ENCODE results near the gene TERB1.
"Not testable (repeated sequence)": the region's sequence is repeated elsewhere in the genome, so short reads cannot be mapped to it uniquely, and the experiment has no call there.

The TERB1 gene

DNA sequence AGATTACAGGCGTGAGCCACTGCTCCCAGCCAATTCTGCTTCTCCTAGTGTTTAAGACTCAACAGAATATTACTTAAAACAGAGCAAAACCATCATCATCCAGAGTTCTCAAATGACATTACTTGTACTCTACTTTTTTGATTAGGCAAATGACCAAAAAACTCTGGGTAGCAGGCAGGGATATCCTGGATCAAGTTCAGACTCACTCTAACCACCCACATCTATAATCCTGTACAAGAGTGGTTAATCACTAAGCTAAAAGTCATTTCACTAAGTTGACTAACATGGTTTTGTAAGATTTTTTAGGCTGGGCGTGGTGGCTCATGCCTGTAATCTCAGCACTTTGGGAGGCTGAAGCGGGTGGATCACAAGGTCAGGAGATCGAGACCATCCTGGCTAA is 22.6 kb upstream of the TERB1 start:
- no peak for DNase-seq

DNA sequence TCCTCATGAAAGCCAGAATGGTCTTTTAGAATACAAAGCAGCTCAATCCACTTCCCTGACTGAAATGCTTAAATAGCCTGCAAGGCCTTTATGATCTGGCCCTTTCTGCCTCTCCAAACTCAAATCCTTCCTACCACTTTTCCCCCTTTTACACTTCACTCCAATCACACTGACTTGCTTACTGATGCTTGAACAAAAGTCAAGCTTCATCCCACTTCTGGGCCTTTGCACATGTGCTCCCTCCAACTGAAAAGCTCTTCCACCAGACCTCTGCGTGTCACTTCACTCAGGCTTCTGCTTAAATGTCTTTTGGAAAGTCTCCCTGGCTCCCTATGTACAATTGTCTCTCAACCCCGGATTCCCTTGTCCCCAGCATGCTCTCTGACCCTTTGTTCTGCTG is 13.3 kb upstream of the TERB1 start:
- DNase-seq: no peak

DNA sequence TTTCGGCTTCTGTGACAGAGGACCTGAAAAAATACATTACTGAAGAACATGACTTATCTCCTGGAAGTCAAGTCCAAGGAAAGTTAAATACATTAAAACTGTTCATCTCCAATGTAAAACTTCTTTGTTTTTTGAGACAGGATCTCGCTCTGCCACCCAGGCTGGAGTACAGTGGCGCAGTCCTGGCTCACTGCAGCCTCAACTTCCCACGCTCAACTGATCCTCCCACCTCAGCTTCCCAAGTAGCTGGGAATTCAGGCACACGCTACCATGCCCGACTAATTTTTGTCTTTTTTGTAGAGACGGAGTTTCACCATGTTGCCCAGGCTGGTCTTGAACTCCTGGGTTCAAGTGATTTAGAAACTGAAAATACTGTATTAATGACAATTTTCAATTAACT is 9.7 kb upstream of the TERB1 start:
- DNase-seq: no peak

DNA sequence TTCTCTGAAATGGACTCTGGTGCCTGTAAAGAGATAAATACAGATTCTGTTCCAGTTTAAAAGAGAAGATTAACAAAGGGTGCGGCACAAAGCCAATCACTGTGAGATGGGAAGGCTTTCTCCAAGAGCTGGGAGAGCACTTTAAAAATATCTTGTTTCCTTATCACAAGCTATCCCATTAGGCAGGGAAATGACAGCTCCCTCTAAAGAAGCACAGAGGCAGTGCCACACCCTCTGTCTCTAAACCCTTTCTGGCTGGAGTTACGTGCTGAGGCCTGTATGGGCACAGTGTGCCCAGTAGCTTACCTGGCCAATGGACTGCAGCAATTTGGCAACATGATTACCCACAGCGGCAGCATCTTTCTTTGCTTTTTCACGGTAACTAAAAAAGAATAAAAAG is 9.0 kb upstream of the TERB1 start:
- no peak for DNase-seq

DNA sequence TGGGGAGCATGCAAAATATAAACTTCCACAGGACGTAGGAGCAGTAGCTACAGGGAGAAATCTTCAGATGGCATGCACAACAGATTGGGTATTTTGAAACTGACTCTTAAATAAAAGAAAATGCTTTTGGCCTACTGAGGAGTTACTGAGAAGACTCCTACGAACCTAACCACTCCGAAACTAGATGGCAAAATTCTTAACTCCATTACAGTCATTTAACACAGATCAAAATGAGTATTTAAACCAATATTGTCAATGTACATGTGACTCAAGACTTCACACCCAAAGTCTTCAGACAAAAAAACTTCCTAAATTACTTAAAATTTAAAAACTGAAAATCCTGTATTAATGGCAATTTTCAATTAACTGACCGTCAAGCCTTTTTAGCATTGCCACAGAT is 8.4 kb upstream of the TERB1 start:
- DNase-seq: no peak

DNA sequence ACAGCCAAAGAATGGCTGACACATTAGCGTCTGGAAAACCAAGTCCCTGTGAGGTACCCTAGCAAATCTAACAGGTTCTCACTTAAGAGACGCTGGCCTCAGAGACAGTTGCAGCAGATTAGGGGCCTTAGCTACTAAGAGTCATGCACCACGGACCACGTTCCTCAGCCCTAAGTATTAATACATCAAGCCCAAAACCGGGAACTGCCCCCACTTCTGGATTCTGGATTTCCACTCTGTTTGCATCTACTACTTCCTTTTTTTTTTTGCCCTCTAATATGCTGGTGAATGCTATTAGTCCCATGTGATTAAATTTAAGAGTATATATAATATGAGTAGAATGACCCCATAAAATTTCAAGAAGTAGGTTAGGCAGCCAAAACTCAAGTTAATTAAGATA is 775 bp upstream of the TERB1 start:
- no peak for DNase-seq

DNA sequence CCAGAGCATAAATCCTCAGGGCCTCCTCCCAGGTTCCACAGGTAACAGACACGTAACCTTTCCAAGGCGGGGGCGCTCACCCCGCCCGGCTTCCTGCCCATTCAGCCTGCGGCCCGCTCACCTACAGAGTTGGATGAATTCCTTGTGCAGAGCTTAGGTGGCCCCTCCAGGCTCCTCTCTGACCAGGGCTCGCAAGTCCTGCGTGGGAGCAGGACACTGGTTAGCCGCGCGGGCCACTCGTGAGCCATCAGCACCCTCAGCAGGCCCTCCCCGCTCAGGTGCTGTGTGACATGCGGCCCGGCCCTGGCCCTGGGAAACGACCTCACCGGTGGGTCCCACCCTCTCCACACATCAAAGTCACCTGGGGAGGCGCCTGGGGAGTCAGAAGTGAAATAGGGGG is 528 bp downstream of the TERB1 start:
- no peak for DNase-seq

DNA sequence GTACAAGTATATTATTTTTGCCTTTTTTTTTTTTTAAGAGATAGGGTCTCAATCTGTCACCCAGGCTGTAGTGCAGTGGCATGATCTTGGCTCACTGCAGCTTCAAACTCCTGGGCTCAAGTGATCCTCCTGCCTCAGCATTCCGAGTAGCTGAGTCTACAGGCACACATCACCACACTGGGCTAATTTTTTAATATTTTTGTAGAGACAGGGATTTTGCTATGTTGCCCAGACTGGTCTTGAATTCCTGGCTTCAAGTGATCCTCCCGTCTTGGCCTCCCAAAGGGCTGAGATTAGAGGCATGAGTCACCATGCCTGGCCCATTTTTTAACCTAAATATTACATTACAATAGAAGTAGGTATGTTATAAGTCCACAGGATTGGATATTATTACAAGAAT is 3.2 kb downstream of the TERB1 start:
- DNase-seq: no peak

DNA sequence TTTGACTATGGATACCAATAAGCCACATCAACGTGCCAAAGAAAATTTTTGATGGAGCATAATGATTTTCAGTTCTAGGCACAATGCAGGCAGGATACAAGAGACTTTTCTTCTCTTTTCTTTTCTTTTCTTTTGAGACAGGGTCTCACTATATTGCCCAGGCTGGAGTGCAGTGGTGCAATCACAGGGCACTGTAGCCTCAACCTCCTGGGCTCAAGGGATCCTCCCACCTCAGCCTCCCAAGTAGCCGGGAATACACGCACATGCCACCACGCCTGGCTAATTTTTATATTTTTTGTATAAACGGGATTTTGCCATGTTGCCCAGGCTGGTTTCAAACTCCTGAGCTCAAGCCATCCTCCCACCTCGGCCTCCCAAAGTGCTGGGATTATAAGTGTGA is 7.4 kb downstream of the TERB1 start:
- DNase-seq: not testable (repeated sequence)

DNA sequence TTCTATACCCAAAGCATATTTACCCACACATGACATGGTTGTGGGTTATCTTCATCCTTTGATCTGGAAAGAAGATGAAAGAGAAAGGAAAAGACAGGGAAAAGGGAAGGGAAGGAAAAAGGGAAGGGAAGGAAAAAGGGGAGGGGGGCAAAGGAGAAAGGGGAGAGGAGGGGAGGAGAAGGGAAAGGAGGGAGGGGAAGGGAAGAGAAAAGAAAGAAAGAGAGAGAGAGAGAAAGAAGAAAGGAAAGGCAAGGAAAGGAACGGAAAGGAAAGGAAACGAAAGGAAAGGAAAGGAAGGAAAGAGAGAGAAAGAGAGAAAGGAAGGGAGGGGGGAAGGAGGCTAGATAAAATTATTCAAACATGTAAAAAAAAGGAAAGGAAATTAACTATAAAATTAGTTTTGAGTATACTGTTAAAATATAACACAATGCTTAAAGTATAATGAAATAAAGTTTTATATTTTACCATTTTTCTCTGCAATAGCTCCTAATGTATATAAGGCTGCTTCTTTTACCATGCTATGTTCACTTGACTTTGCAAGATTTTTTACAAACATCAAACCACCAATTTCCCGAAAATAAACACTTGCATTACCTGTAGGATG is 11.2 kb downstream of the TERB1 start:
- DNase-seq: no peak

DNA sequence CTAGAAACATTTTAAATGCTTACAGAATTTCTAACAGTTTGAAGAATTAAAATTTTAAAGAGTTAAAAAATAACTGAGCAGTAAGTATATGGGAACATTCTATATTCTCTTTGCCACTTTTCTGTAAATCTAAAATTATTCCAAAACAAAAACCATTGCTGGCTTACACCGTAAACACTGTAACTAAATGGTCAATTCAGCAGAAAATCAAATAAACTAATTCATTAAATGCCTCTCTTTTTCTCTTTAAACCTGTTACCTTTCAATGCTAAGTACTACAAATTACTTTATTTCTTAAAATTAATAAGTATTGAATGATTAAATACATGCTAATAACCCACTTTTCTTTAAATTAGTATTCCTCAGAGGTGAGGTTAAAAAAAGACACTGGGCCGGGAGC is 14.0 kb downstream of the TERB1 start:
- DNase-seq: no peak

DNA sequence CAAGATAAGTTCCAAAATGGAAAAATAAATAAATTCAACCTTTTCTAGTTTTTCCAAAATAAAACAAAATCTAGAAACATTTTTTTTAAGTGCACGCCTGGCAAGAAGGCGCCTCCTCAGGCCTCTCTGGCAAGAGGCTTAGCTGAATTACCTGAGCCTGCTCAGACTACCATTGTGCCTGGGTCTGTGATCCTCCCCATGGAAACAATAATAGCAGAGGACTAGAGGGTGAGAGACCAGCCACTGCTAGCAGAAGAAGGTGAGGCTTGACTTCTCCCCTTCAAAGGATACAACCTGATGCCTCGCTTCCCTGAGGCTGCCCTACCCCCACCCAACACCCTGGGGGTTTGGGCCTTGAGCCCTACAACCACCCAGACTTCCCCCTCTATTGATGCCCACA is 14.8 kb downstream of the TERB1 start:
- DNase-seq: no peak

DNA sequence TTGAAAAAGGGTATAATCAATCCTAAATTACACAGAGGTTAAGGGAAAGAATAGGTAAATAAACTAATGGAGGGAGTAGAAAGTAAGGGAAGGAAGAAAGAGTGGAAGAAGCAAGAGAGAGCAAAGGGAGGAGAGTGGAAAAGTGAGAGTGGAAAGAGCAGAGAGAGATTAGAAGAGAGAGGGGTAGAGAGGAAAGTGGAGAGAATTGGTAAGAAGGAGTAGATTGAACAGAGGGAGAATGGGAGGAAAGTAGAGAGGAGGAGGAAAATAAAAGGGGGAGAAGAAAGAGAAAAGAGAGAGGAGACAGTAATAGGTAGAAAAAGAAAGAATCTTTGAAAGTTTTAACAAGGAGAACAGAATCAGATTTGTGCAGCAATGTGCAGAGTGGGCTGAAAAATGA is 24.9 kb downstream of the TERB1 start:
- no peak for DNase-seq

DNA sequence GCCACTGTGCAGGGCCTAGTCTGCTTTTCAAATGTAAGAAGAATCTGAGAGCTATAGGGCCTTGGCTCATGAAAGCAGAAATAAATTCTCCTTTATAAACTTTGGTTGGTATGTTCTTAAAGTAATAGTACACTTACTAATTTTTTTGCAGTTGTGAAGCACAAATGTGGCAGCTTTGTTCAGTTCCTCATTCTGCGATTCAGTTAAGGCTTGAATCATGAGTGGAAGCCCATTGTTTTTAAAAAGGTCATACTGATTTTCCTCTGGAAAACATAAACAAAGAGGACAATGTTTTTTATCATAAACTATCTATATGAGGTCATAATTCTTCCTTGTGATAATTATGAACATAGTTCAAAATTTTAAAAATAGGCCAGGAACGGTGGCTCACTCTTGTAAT is 26.4 kb downstream of the TERB1 start:
- no peak for DNase-seq

DNA sequence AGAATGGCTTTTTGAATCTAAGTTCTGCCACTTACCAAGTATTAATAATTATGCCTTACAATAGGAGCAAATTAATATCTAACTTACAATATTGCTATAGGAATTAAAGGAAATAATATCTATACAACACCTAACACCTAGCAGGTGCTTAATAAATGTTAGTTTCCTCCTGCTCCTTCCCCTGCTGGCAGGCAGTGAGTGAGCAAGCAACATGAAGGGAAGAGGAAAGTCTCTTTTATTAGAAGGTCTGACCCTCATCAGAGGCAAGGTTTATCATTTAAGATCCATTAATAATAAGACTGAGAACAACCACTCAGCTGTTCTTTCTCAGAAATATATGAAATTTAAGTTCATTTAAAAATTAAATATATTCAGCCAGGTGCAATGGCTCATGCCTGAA is 43.3 kb downstream of the TERB1 start:
- DNase-seq: no peak

DNA sequence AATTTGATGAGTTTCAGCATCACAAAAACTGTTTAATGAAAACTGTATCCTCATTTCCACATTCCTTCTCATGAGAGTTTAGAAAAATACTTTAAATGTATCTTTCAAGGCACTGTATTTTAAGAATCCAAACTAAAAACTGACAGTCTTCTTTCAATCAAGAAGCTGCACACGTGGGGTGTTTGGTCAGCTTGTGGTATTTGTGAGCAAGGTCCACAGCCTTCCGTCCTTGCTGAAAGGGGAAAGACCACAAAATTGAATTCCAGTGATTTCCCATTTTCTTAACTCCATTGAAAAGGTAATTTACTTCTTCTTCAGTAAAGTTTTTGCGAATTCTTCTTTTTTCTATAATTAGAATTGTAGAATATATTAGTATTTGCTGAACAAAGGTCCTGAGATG is 46.6 kb downstream of the TERB1 start:
- no peak for DNase-seq

DNA sequence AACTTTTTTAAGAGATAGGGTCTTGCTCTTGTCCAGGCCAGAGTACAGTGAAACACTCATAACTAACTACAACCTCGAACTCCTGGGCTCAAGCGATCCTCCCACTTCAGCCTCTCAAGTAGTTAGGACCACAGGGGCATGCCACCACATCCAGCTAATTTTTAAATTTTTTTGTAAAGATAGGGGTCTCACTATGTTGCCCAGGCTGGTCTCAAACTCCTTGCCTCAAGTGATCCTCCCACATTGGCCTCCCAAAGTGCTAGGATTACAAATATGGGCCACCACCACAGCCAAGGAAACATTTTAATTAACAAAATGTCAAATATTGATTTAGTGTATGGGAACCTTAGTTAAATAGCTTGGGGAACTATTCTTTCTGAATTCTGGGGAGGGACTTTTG is 47.2 kb downstream of the TERB1 start:
- DNase-seq: no peak

DNA sequence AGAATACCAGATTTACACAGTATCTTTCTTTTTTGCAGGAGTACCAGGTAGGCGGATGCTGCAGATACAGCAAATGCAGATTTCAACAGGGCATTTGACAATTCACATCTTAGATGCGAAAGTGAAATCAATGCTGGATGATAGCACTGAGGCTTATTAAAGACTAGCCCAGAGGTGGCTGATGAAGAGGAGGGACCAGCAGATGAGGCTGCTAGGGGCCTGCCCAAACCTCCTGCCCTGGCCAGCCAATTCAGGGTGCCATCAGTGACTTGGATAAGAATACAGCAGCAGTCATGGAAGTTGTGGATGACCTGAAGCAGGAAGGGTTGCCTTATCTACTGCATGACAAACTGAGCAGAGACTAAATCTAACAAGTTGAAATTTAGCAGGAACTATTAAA is 48.4 kb downstream of the TERB1 start:
- no peak for DNase-seq

DNA sequence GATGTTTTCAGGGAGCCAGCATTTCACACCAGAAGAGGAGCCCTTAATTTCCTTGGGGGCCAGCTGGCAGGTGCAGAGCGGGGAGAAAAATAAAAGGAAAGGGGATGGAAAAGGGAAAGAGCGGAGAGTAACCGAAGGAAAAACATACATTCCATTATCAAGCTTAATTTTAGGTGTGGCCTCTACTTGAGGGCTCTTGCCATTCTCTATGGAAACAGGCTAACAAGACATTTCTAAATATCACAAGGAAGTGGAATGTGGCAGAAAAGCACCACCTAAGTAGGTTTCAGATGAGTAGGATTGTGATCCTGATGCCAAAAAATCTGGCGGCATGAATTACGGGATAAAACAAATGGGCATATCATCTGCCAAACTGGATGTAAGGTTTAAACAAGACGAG is 49.0 kb downstream of the TERB1 start:
- no peak for DNase-seq

DNA sequence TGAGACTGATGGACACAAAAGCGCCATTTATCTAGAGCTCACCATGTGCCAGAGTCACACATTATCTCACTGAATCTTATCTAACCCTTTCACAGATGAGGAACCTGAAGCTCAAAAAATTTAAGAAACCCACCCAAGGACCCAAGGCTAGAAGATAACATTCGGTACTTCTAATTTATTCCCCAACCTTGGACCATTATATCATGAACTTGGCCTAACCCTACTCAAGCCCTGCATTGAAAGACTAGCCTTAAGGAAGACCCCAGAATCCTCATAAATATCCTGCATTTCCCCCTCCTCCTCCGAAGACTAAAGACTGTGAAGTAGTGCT is 49.4 kb downstream of the TERB1 start:
- DNase-seq: no peak

DNA sequence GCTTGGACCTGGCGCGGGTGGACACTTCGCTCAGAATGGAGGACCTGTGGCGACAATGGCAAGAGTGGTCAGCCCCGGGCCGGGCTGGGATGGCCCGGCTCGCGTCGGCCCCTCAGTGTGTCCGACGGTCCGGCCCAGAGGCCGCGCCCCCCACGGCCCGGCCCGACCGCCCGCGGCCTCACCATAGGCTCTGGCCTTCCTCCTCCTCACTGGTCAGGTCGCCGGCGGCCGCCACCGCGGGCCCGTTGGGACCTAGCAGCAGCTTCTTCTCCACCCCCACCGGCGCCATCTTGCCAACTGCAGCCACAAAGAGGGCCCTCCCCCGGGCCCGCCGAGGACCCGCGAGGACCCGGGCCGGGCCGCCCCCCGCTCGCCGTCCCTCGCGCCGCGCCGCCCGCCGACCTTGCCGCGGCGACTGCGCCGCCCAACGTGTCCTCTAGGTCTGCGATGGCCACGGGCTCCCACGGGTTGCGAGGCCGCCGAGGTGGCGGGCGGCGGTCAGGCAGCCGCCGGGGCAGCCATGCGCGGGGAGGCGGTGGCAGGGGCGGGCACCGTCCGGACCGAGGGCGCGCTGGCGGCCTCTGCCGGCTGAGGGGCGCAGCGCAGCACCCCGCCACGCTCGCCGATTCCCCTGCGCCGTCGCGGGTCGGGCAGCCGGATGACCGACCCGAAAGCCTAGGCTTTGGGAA is 49.9 kb downstream of the TERB1 start, which contains the start of gene DYNC1LI2:
DYNC1LI2 (minus strand) TSS at position 307 of the 689 bp plus-strand sequence; CDS start at position 289, 18 bp downstream.
- peak; percentile 91 for DNase-seq

DNA sequence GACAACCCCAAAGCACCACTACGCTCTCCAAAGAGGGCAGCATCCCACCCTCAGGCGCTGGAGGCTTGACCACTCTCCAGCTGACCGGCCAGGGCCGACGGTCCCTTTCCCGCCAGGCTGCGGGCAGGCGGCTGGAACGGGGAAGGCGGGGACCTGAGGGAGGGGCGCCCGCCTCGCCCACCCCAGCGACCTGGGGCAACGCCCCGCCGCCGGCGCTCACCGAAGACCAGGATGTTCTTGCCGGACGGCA is 50.4 kb downstream of the TERB1 start:
- DNase-seq: no peak

DNA sequence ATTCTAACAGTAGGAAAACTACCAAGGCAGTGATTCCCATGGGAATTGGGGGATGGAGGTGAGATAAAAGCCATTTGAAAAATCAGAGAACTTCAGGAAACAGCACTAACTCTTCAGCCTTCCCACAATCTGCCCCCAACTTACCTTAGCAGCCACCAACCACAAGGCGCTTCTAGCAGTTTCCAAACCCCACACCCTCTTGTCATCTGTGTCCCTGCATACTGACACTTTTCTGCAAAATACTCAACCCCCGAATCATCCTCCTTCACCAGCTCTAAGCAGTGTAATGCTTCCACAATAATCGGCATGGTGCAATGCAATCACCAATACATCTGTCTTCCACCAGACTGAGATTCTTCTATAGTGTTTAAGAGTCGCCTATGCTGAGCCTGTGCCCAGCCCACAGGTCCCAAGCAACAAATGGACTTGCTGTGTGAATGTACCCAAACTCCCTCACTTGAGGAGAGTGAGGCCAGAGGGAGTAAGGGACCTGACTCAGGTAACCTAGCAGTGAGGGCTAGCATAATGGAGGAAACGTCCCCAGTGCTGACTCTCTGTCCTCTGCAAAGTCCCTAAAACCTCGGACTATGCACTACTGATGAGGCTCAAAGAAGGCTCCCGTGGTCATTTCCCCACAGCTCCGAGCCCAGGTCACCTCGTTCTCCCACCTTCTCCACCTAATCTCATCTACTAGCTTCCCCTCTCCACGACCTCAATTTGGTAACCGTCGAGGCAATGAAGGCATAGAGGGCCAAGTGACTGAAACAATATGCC is 50.9 kb downstream of the TERB1 start:
- no peak for DNase-seq

DNA sequence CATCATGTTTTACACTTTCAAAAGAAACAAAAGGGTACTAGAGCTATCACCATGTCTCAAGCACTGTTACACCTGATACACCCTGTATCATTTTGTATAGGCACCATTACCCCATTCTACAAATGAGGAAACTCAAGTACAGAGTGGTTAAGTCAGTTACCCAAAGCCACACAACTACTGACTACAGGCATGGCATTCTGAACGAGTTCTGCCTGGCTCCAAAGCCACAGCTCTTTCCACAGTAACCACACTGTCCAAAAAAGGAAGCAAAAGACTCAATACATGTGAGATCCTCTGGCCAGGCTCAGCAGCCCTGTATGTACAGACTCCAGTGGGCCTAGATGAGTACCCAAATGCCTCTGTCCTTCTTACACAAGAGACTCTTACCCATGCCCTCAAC is 54.7 kb downstream of the TERB1 start:
- DNase-seq: no peak

DNA sequence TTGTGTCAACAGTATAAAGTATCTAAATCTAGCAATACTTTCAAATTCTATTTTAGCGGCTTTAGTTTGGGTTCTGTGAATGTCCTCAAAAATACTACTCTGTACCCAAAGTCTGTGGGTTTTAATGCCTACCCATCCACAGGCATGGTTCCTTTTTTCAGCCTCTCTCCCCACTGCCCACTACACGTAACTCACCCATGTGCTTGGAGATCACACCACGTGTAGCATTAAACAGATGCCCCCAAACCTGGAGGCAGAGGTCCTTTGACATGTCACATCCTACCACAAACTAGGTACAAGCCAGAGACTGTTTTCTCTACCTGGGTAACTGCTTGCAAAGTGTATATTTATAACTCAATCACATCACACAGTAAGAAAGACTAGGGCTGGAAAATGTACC is 55.3 kb downstream of the TERB1 start:
- no peak for DNase-seq

All from 8988T (cell line).